Measurements from ENCODE around the gene ATP1A1. TPM values are rescaled to one million over a fixed set of nuclear protein-coding genes. Genes with fewer than 3 reads are reported as not detected.

Gene ATP1A1
- total and polyA plus RNA-seq, 2 donors (not counting 3 experiments of a cell fraction or from before 2014, with no cell fraction given): 263 to 325 TPM

DNA sequence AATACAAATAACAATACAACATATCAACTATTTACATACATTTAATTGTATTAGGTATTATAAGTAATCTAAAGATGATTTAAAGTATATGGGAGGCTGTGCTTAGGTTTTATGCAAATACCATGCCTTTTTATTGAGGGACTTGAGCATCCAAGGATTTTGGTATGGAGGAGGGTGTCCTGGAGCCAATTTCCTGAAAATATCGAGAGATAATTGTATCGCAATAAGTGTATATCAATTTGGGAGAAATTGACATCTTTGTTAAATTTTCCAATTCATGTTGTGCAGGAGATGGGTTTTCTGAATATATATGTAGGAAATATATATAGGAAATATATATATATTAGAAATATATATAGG is 63.5 kb downstream of the ATP1A1 start:
- CTCF ChIA-PET: interaction anchor here (1.6 kb wide), 1 partner anchor 30 kb away, joined by 4 read pairs; no protein-coding TSS in a partner anchor
- no TSS peak for BruUV-seq (replicated peaks)

GRCh38 chr1:116439701-116440100 is 66.7 kb downstream of the ATP1A1 start:
- BruUV-seq (replicated peaks): no TSS peak
- no peaks in the 10 kb centered on the region for H3K9me1 ChIP-seq (replicated peaks; ENCODE audit: control insufficient read depth, extremely low read depth, insufficient read depth, low read length)
- peaks cover 24% of the 10 kb centered on the region for H3K4me1 ChIP-seq (ENCODE audit: control insufficient read depth, extremely low read depth, insufficient read depth, low read length)
- no peaks in the 10 kb centered on the region for H3K79me2 ChIP-seq (ENCODE audit: control insufficient read depth, insufficient read depth, low read length)
- H3K4me2 ChIP-seq (ENCODE audit: insufficient read depth, low read length): peak overlapping the region; percentile 93
- no peak for TF ChIP-seq POLR2A (IDR thresholded peaks at IDR 0.05; ENCODE audit: low read depth, low read length)
- no peak for TF ChIP-seq GATA2 (IDR thresholded peaks at IDR 0.05; ENCODE audit: insufficient read depth, insufficient read length, low read depth, low read length)
- TF ChIP-seq JUN (IDR thresholded peaks at IDR 0.05; ENCODE audit: borderline replicate concordance, insufficient read depth, insufficient read length, low read depth): no peak
- TF ChIP-seq CTCF (IDR thresholded peaks at IDR 0.05; ENCODE audit: extremely low read depth in 1 of 2, insufficient read depth in 1 of 2, low read depth in 1 of 2, low read length in 2 of 2): no peak
- no peak for TF ChIP-seq MYC (IDR thresholded peaks at IDR 0.05; ENCODE audit: low read depth, low read length)
- TF ChIP-seq FOS (IDR thresholded peaks at IDR 0.05; ENCODE audit: borderline replicate concordance, insufficient read depth, low read length): no peak
- no peak for TF ChIP-seq POLR2AphosphoS5 (IDR thresholded peaks at IDR 0.05; ENCODE audit: insufficient read depth, low read depth, low read length)
- TF ChIP-seq, protein P1, sequence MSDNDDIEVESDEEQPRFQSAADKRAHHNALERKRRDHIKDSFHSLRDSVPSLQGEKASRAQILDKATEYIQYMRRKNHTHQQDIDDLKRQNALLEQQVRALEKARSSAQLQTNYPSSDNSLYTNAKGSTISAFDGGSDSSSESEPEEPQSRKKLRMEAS (IDR thresholded peaks at IDR 0.05; ENCODE audit: insufficient read depth, insufficient read length): no peak
- no peak for TF ChIP-seq EZH2 (IDR thresholded peaks at IDR 0.05; ENCODE audit: borderline replicate concordance, low read depth, low read length, severe bottlenecking)
- H2AFZ ChIP-seq (ENCODE audit: low read depth, low read length): peak overlapping the region; percentile 19
- no peaks in the 10 kb centered on the region for H3K9me3 ChIP-seq (replicated peaks; ENCODE audit: control insufficient read depth, insufficient read depth, low read length)
- no peaks in the 10 kb centered on the region for H4K20me1 ChIP-seq (replicated peaks; ENCODE audit: control insufficient read depth, extremely low read depth, insufficient read depth, low read length)
- H3K36me3 ChIP-seq (ENCODE audit: control insufficient read depth in 2 of 2, extremely low read depth in 1 of 2, insufficient read depth in 2 of 2, low read length in 2 of 2): no peaks in the 10 kb centered on the region
- dilution Hi-C loops (cut with MboI; ENCODE audit: extremely low pct_ligation_motif_present, low sequenced_read_pairs): no loop called here
- intact Hi-C loops (cut with micrococcal nuclease): loop anchor here (1.0 to 5.0 kb wide), 4 partner anchors 21 to 133 kb away; partner anchors contain the start of gene CD58
- CTCF ChIA-PET: interaction anchor here (0.8 to 2.9 kb wide), 4 partner anchors 19 to 301 kb away, joined by 3 to 14 read pairs (median 4); no protein-coding TSS in a partner anchor
- H3K9ac ChIP-seq (replicated peaks; ENCODE audit: extremely low read depth, insufficient read depth, low read length): peak overlapping the region; percentile 57
- no peaks in the 10 kb centered on the region for H3K27me3 ChIP-seq (ENCODE audit: control insufficient read depth in 2 of 2, insufficient read depth in 2 of 2, low read length in 2 of 2)
- H3K4me3 ChIP-seq (replicated peaks in 1 of 3; ENCODE audit: insufficient read depth in 1 of 3, low read depth in 1 of 3, low read length in 3 of 3): peak overlapping the region in 1 of 3 experiments; percentile 23
- FAIRE-seq (peak; percentile 75), DNase-seq (ENCODE audit: low read depth, low spot score) (peak; percentile 89)
- POLR2A ChIA-PET: no interaction called here
- peak overlapping the region; percentile 71 for H3K27ac ChIP-seq (ENCODE audit: insufficient read depth, low read depth, low read length)

More for the DNA sequence above, 63.5 kb downstream of the ATP1A1 start:
- Histone ChIP-seq H3K27me3 (ENCODE audit: control insufficient read depth in 2 of 2, insufficient read depth in 2 of 2, low read length in 2 of 2) (no peaks in the 10 kb centered on the region), H3K4me3 (replicated peaks in 1 of 3; ENCODE audit: insufficient read depth in 1 of 3, low read depth in 1 of 3, low read length in 3 of 3) (no peak overlapping the region), H4K20me1 (replicated peaks; ENCODE audit: control insufficient read depth, extremely low read depth, insufficient read depth, low read length) (no peaks in the 10 kb centered on the region), H3K9me3 (replicated peaks; ENCODE audit: control insufficient read depth, insufficient read depth, low read length) (no peaks in the 10 kb centered on the region), H3K4me2 (ENCODE audit: insufficient read depth, low read length) (no peak overlapping the region), H3K36me3 (ENCODE audit: control insufficient read depth in 2 of 2, extremely low read depth in 1 of 2, insufficient read depth in 2 of 2, low read length in 2 of 2) (no peaks in the 10 kb centered on the region), H3K27ac (ENCODE audit: insufficient read depth, low read depth, low read length) (no peak overlapping the region), H3K4me1 (ENCODE audit: control insufficient read depth, extremely low read depth, insufficient read depth, low read length) (peaks cover 24% of the 10 kb centered on the region), H3K9me1 (replicated peaks; ENCODE audit: control insufficient read depth, extremely low read depth, insufficient read depth, low read length) (no peaks in the 10 kb centered on the region), H2AFZ (ENCODE audit: low read depth, low read length) (no peak overlapping the region), H3K79me2 (ENCODE audit: control insufficient read depth, insufficient read depth, low read length) (no peaks in the 10 kb centered on the region), H3K9ac (replicated peaks; ENCODE audit: extremely low read depth, insufficient read depth, low read length) (no peak overlapping the region)
- DNase-seq (ENCODE audit: low read depth, low spot score): no peak
- dilution Hi-C loops (cut with MboI; ENCODE audit: extremely low pct_ligation_motif_present, low sequenced_read_pairs) (no loop called here), intact Hi-C loops (cut with micrococcal nuclease) (loop anchor here (5.0 kb wide), 1 partner anchor 136 kb away; the partner anchor contains the start of gene CD58)
- POLR2A ChIA-PET: no interaction called here
- TF ChIP-seq POLR2AphosphoS5 (IDR thresholded peaks at IDR 0.05; ENCODE audit: insufficient read depth, low read depth, low read length) (no peak), MYC (IDR thresholded peaks at IDR 0.05; ENCODE audit: low read depth, low read length) (no peak), EZH2 (IDR thresholded peaks at IDR 0.05; ENCODE audit: borderline replicate concordance, low read depth, low read length, severe bottlenecking) (no peak), GATA2 (IDR thresholded peaks at IDR 0.05; ENCODE audit: insufficient read depth, insufficient read length, low read depth, low read length) (no peak), JUN (IDR thresholded peaks at IDR 0.05; ENCODE audit: borderline replicate concordance, insufficient read depth, insufficient read length, low read depth) (no peak)
- TF ChIP-seq, protein P1 (IDR thresholded peaks at IDR 0.05; ENCODE audit: insufficient read depth, insufficient read length): no peak
- no peak for FAIRE-seq
